Measurements from ENCODE around the gene EIF4G1. TPM values are rescaled to one million over a fixed set of nuclear protein-coding genes. Genes with fewer than 3 reads are reported as not detected.

Gene EIF4G1
- polyA plus RNA-seq, 1 donor = 203 TPM

- Histone ChIP-seq H3K4me3 (ENCODE audit: low read length) (peak within 1 kb of the TSS; percentile 13), H3K4me1 (ENCODE audit: control insufficient read depth, insufficient read depth, low read length) (peaks cover 21% of the 10 kb centered on the region), H3K27ac (ENCODE audit: low read length) (no peak within 1 kb of the TSS), H3K27me3 (ENCODE audit: control insufficient read depth, insufficient read depth, low read length) (peaks cover 56% of the 10 kb centered on the region), H3K36me3 (ENCODE audit: control insufficient read depth, insufficient read depth, low read length) (no peaks in the 10 kb centered on the region), H3K9me3 (ENCODE audit: control insufficient read depth, low read depth, low read length) (peaks cover 5% of the 10 kb centered on the region)
- no CpG with 5 or more reads among the region's 71 CpGs for WGBS (ENCODE audit: insufficient coverage, low lambda C conversion rate)
- peak in 1 of 2 donors; percentile 11 for DNase-seq
These were observed 65.2 kb downstream of the EIF4G1 start, which contains the start of gene CHRD for GRCh38 chr3:184379358-184380184. Gene CHRD, plus strand, starts transcription at chr3:184380054. Its CDS starts 265 bp downstream, at chr3:184380319.

GRCh38 chr3:184380185-184380626 is 65.8 kb downstream of the EIF4G1 start:
- H3K27ac ChIP-seq (ENCODE audit: low read length) = no peak overlapping the region
- H3K4me1 ChIP-seq (ENCODE audit: control insufficient read depth, insufficient read depth, low read length) = peaks cover 21% of the 10 kb centered on the region
- peaks cover 56% of the 10 kb centered on the region for H3K27me3 ChIP-seq (ENCODE audit: control insufficient read depth, insufficient read depth, low read length)
- peaks cover 5% of the 10 kb centered on the region for H3K9me3 ChIP-seq (ENCODE audit: control insufficient read depth, low read depth, low read length)
- H3K36me3 ChIP-seq (ENCODE audit: control insufficient read depth, insufficient read depth, low read length) = no peaks in the 10 kb centered on the region
- no CpG with 5 or more reads among the region's 62 CpGs for WGBS (ENCODE audit: insufficient coverage, low lambda C conversion rate)
- no peak overlapping the region for H3K4me3 ChIP-seq (ENCODE audit: low read length)
- peak; percentile 38 to 59 for DNase-seq

GRCh38 chr3:184380627-184381260 is 66.3 kb downstream of the EIF4G1 start:
- Histone ChIP-seq H3K9me3 (ENCODE audit: control insufficient read depth, low read depth, low read length) (peaks cover 5% of the 10 kb centered on the region), H3K27me3 (ENCODE audit: control insufficient read depth, insufficient read depth, low read length) (peaks cover 52% of the 10 kb centered on the region), H3K36me3 (ENCODE audit: control insufficient read depth, insufficient read depth, low read length) (no peaks in the 10 kb centered on the region), H3K4me3 (ENCODE audit: low read length) (no peak overlapping the region), H3K4me1 (ENCODE audit: control insufficient read depth, insufficient read depth, low read length) (peaks cover 21% of the 10 kb centered on the region), H3K27ac (ENCODE audit: low read length) (no peak overlapping the region)
- WGBS (ENCODE audit: insufficient coverage, low lambda C conversion rate) = no CpG with 5 or more reads among the region's 42 CpGs
- peak in 1 of 2 donors; percentile 21 for DNase-seq

- H3K27ac ChIP-seq (ENCODE audit: low read length) = no peak overlapping the region
- H3K4me1 ChIP-seq (ENCODE audit: control insufficient read depth, insufficient read depth, low read length) = peaks cover 21% of the 10 kb centered on the region
- H3K4me3 ChIP-seq (ENCODE audit: low read length) = no peak overlapping the region
- WGBS (ENCODE audit: insufficient coverage, low lambda C conversion rate) = no CpG with 5 or more reads among the region's 55 CpGs
- H3K36me3 ChIP-seq (ENCODE audit: control insufficient read depth, insufficient read depth, low read length) = no peaks in the 10 kb centered on the region
- peak in 1 of 2 donors; percentile 38 for DNase-seq
- peaks cover 5% of the 10 kb centered on the region for H3K9me3 ChIP-seq (ENCODE audit: control insufficient read depth, low read depth, low read length)
- H3K27me3 ChIP-seq (ENCODE audit: control insufficient read depth, insufficient read depth, low read length) = peaks cover 48% of the 10 kb centered on the region
These were observed 67.1 kb downstream of the EIF4G1 start for GRCh38 chr3:184381261-184382224.

GRCh38 chr3:184382326-184383032 is 68.1 kb downstream of the EIF4G1 start:
- no peak for DNase-seq
- WGBS (ENCODE audit: insufficient coverage, low lambda C conversion rate) = no CpG with 5 or more reads among the region's 16 CpGs
- peaks cover 5% of the 10 kb centered on the region for H3K9me3 ChIP-seq (ENCODE audit: control insufficient read depth, low read depth, low read length)
- H3K27me3 ChIP-seq (ENCODE audit: control insufficient read depth, insufficient read depth, low read length) = peaks cover 47% of the 10 kb centered on the region
- H3K27ac ChIP-seq (ENCODE audit: low read length) = no peak overlapping the region
- no peaks in the 10 kb centered on the region for H3K36me3 ChIP-seq (ENCODE audit: control insufficient read depth, insufficient read depth, low read length)
- no peak overlapping the region for H3K4me3 ChIP-seq (ENCODE audit: low read length)
- peaks cover 19% of the 10 kb centered on the region for H3K4me1 ChIP-seq (ENCODE audit: control insufficient read depth, insufficient read depth, low read length)

GRCh38 chr3:184383033-184383740 is 68.8 kb downstream of the EIF4G1 start:
- H3K36me3 ChIP-seq (ENCODE audit: control insufficient read depth, insufficient read depth, low read length) = no peaks in the 10 kb centered on the region
- H3K27me3 ChIP-seq (ENCODE audit: control insufficient read depth, insufficient read depth, low read length) = peaks cover 44% of the 10 kb centered on the region
- no CpG with 5 or more reads among the region's 15 CpGs for WGBS (ENCODE audit: insufficient coverage, low lambda C conversion rate)

GRCh38 chr3:184384342-184384741 is 69.9 kb downstream of the EIF4G1 start:
- WGBS (ENCODE audit: insufficient coverage, low lambda C conversion rate) = no CpG with 5 or more reads among the region's 9 CpGs
- Histone ChIP-seq H3K4me3 (ENCODE audit: low read length) (no peak overlapping the region), H3K9me3 (ENCODE audit: control insufficient read depth, low read depth, low read length) (peaks cover 5% of the 10 kb centered on the region), H3K27ac (ENCODE audit: low read length) (no peak overlapping the region), H3K4me1 (ENCODE audit: control insufficient read depth, insufficient read depth, low read length) (peaks cover 10% of the 10 kb centered on the region), H3K36me3 (ENCODE audit: control insufficient read depth, insufficient read depth, low read length) (no peaks in the 10 kb centered on the region), H3K27me3 (ENCODE audit: control insufficient read depth, insufficient read depth, low read length) (peaks cover 35% of the 10 kb centered on the region)
- DNase-seq = no peak

More at GRCh38 chr3:184383033-184383740, 68.8 kb downstream of the EIF4G1 start:
- H3K4me1 ChIP-seq (ENCODE audit: control insufficient read depth, insufficient read depth, low read length) = peaks cover 15% of the 10 kb centered on the region
- H3K9me3 ChIP-seq (ENCODE audit: control insufficient read depth, low read depth, low read length) = peaks cover 5% of the 10 kb centered on the region
- DNase-seq = no peak
- no peak overlapping the region for H3K27ac ChIP-seq (ENCODE audit: low read length)
- no peak overlapping the region for H3K4me3 ChIP-seq (ENCODE audit: low read length)

All from large intestine (tissue), 3 donors.